OCI-LY1 (cell line): Measurements from ENCODE around the gene EPAS1.

Source experiments
- H2AFZ ChIP-seq: fragments of 200-600 bp; sonication (generic), shearing (Covaris generic); 2 replicates; pipeline ENCODE4 v1.6.0; 2014; ENCODE audit warnings: antibody characterized with exemption, mild to moderate bottlenecking, low read length
- H3F3A ChIP-seq: fragments of 200-600 bp; sonication (generic), shearing (Covaris generic); 2 replicates; pipeline ENCODE4 v1.6.0; 2014; ENCODE audit warnings: mild to moderate bottlenecking, antibody characterized with exemption, low read length, moderate library complexity; ENCODE audit not compliant: insufficient read depth
- H3K27ac ChIP-seq: fragments of 200-600 bp; sonication (generic); 2 replicates; pipeline ENCODE4 v1.5.1; 2014; ENCODE audit warnings: low read length, mixed run types, mild to moderate bottlenecking, low read depth; ENCODE audit not compliant: poor library complexity, severe bottlenecking
- H3K27me3 ChIP-seq: fragments of 200-600 bp; sonication (generic); 2 replicates; pipeline ENCODE4 v1.6.0; 2014; ENCODE audit warnings: antibody characterized with exemption, mild to moderate bottlenecking, low read length, moderate library complexity; ENCODE audit not compliant: insufficient read depth
- H3K36me3 ChIP-seq: fragments of 200-600 bp; sonication (generic); 2 replicates; pipeline ENCODE4 v1.6.1; 2014; ENCODE audit warnings: mild to moderate bottlenecking, antibody characterized with exemption, low read length, moderate library complexity, mixed read lengths; ENCODE audit not compliant: insufficient read depth
- H3K4me1 ChIP-seq: fragments of 200-600 bp; sonication (generic); 2 replicates; pipeline ENCODE4 v1.5.1; 2014; ENCODE audit warnings: mild to moderate bottlenecking, low read length, moderate library complexity; ENCODE audit not compliant: insufficient read depth, severe bottlenecking
- H3K4me2 ChIP-seq: fragments of 200-600 bp; sonication (generic), shearing (Covaris generic); 2 replicates; pipeline ENCODE4 v1.6.1; 2014; ENCODE audit warnings: low read length
- H3K4me3 ChIP-seq: fragments of 200-600 bp; sonication (generic); 2 replicates; pipeline ENCODE4 v1.5.1; 2014; ENCODE audit warnings: low read length, low read depth, mild to moderate bottlenecking, mixed read lengths; ENCODE audit not compliant: poor library complexity, severe bottlenecking
- H3K79me2 ChIP-seq: fragments of 200-600 bp; shearing (Covaris generic); 2 replicates; pipeline ENCODE4 v1.6.1; 2016; ENCODE audit warnings: mixed run types, low read length, mixed read lengths; ENCODE audit not compliant: insufficient read depth
- H3K9ac ChIP-seq: fragments of 200-600 bp; sonication (generic), shearing (Covaris generic); 2 replicates; pipeline ENCODE4 v1.6.1; 2014; ENCODE audit warnings: mild to moderate bottlenecking, low read length, mixed read lengths
- H3K9me2 ChIP-seq: fragments of 200-600 bp; sonication (generic), shearing (Covaris generic); 2 replicates; pipeline ENCODE4 v1.6.1; 2014; ENCODE audit warnings: low read depth, mild to moderate bottlenecking, low read length, mixed read lengths
- H3K9me3 ChIP-seq: fragments of 200-600 bp; shearing (Covaris generic); 2 replicates; pipeline ENCODE4 v1.6.1; 2014; ENCODE audit warnings: low read length, mixed read lengths
- H4K20me1 ChIP-seq: fragments of 200-600 bp; sonication (generic), shearing (Covaris generic); 2 replicates; pipeline ENCODE4 v1.6.0; 2016; ENCODE audit warnings: mild to moderate bottlenecking, low read length; ENCODE audit not compliant: insufficient read depth
- CTCF ChIP-seq: fragments of 200-600 bp; sonication (generic), shearing (Covaris generic); IDR thresholded peaks from 2 replicates; pipeline ENCODE4 v1.5.1; 2017; ENCODE audit warnings: mild to moderate bottlenecking, antibody characterized with exemption, low read length, moderate library complexity, mixed read lengths
- EZH2 ChIP-seq: fragments of 200-600 bp; sonication (generic), shearing (Covaris generic); IDR thresholded peaks from 2 replicates; pipeline ENCODE4 v1.8.0; 2017; ENCODE audit warnings: borderline replicate concordance, mixed run types, mild to moderate bottlenecking, antibody characterized with exemption, low read length, moderate library complexity, mixed read lengths

Gene EPAS1

GRCh38 chr2:46413631-46414030 is 116.4 kb downstream of the EPAS1 start:
- TF ChIP-seq EZH2 = no peak
- no peak for TF ChIP-seq CTCF
- Histone ChIP-seq H3K9me2 (no peaks in the 10 kb centered on the region), H3K79me2 (no peaks in the 10 kb centered on the region), H3K27ac (no peak overlapping the region), H3K4me3 (no peak overlapping the region), H3K27me3 (peaks cover 6% of the 10 kb centered on the region; the same call in 1 of the 2 replicates), H3K36me3 (no peaks in the 10 kb centered on the region), H3K4me1 (no peaks in the 10 kb centered on the region), H2AFZ (no peak overlapping the region), H3K4me2 (no peak overlapping the region), H4K20me1 (no peaks in the 10 kb centered on the region), H3K9ac (no peak overlapping the region), H3K9me3 (peaks cover 7% of the 10 kb centered on the region; the same call in 1 of the 2 replicates), H3F3A (no peaks in the 10 kb centered on the region)

- H3K27me3 ChIP-seq = no peaks in the 10 kb centered on the region; the same call in 1 of the 2 replicates
- H3K4me2 ChIP-seq = no peak overlapping the region
- H3K9me2 ChIP-seq = no peaks in the 10 kb centered on the region
- H2AFZ ChIP-seq = no peak overlapping the region
- no peak overlapping the region for H3K27ac ChIP-seq
- no peak overlapping the region for H3K4me3 ChIP-seq
- H3K36me3 ChIP-seq = no peaks in the 10 kb centered on the region
- H3F3A ChIP-seq = no peaks in the 10 kb centered on the region
- TF ChIP-seq EZH2 (no peak), CTCF (no peak)
- no peaks in the 10 kb centered on the region for H4K20me1 ChIP-seq
- H3K4me1 ChIP-seq = no peaks in the 10 kb centered on the region
- H3K9me3 ChIP-seq = peaks cover 7% of the 10 kb centered on the region; the same call in 1 of the 2 replicates
- H3K79me2 ChIP-seq = no peaks in the 10 kb centered on the region
- no peak overlapping the region for H3K9ac ChIP-seq
Measured at GRCh38 chr2:46414701-46415100, 117.5 kb downstream of the EPAS1 start.

- H3K27ac ChIP-seq = no peak overlapping the region
- H3K9me3 ChIP-seq = peaks cover 7% of the 10 kb centered on the region; the same call in 1 of the 2 replicates
- H3K4me3 ChIP-seq = no peak overlapping the region
- H3K36me3 ChIP-seq = no peaks in the 10 kb centered on the region
- no peak overlapping the region for H3K9ac ChIP-seq
- no peak overlapping the region for H2AFZ ChIP-seq
- TF ChIP-seq EZH2 (no peak), CTCF (no peak)
- H4K20me1 ChIP-seq = no peaks in the 10 kb centered on the region
- H3K79me2 ChIP-seq = no peaks in the 10 kb centered on the region
- H3K27me3 ChIP-seq = no peaks in the 10 kb centered on the region; the same call in 1 of the 2 replicates
- H3K4me1 ChIP-seq = no peaks in the 10 kb centered on the region
- H3F3A ChIP-seq = no peaks in the 10 kb centered on the region
- no peaks in the 10 kb centered on the region for H3K9me2 ChIP-seq
- no peak overlapping the region for H3K4me2 ChIP-seq
Measured at GRCh38 chr2:46416280-46416679, 119.1 kb downstream of the EPAS1 start.
